NT2/D1 (cell line): ENCODE data around the gene TMED7.
A peak's percentile ranks its signal among the peaks of the same experiment; 100 is the strongest.
"Not testable (repeated sequence)": the region's sequence is repeated elsewhere in the genome, so short reads cannot be mapped to it uniquely, and the experiment has no call there.

ENCODE experiments used
- DNase-seq: peaks from one replicate; pipeline ENCODE4 v3.0.0-alpha.2; 2011; ENCODE audit warnings: low read depth, low spot score
- H3K27me3 ChIP-seq: 2 replicates; pipeline ENCODE4 v1.6.0; 2011; ENCODE audit warnings: mild to moderate bottlenecking; ENCODE audit not compliant: insufficient read length, insufficient read depth
- H3K36me3 ChIP-seq: 2 replicates; pipeline ENCODE4 v1.6.1; 2011; ENCODE audit warnings: mild to moderate bottlenecking, low read length, mixed read lengths; ENCODE audit not compliant: insufficient read depth, insufficient read length
- H3K4me1 ChIP-seq: 2 replicates; pipeline ENCODE4 v1.5.1; 2011; ENCODE audit not compliant: insufficient read depth, insufficient read length
- H3K4me3 ChIP-seq: 2 replicates; pipeline ENCODE4 v1.5.1; 2011; ENCODE audit warnings: low read depth; ENCODE audit not compliant: insufficient read length
- H3K9ac ChIP-seq: 2 replicates; pipeline ENCODE4 v1.6.0; 2011; ENCODE audit warnings: low read depth; ENCODE audit not compliant: insufficient read length
- H3K9me3 ChIP-seq: 2 replicates; pipeline ENCODE4 v1.5.1; 2011; ENCODE audit warnings: mild to moderate bottlenecking, low read length; ENCODE audit not compliant: insufficient read depth
- SUZ12 ChIP-seq: IDR thresholded peaks from 2 replicates; pipeline ENCODE4 v1.6.1; 2011; ENCODE audit not compliant: insufficient read length, insufficient read depth; ENCODE audit errors: extremely low read depth
- YY1 ChIP-seq: IDR thresholded peaks from 2 replicates; pipeline ENCODE4 v1.6.1; 2011; ENCODE audit not compliant: insufficient read length, insufficient read depth
- ZNF274 ChIP-seq: IDR thresholded peaks from 2 replicates; pipeline ENCODE4 v1.6.1; 2011; ENCODE audit warnings: mild to moderate bottlenecking, low read depth, low read length

The TMED7 gene

GRCh38 chr5:115625579-115626444, at the start of gene TMED7:
TMED7 (minus strand) TSS chr5:115626036; CDS start chr5:115625792, 244 bp downstream.
- Histone ChIP-seq H3K9me3 (no peaks in the 10 kb centered on the region), H3K36me3 (peaks cover 20% of the 10 kb centered on the region), H3K4me1 (no peaks in the 10 kb centered on the region), H3K27me3 (no peaks in the 10 kb centered on the region), H3K4me3 (peak within 1 kb of the TSS; percentile 87), H3K9ac (peak within 1 kb of the TSS; percentile 93)
- DNase-seq = peak; percentile 71
- TF ChIP-seq ZNF274 (no peak), YY1 (no peak)

GRCh38 chr5:115674782-115675181, 48.9 kb upstream of the TMED7 start:
- H3K27me3 ChIP-seq, DNase-seq, H3K36me3 ChIP-seq, H3K4me3 ChIP-seq, H3K9ac ChIP-seq, H3K4me1 ChIP-seq: not testable (repeated sequence)
- peaks cover 12% of the 10 kb centered on the region; the same call in 1 of the 2 replicates for H3K9me3 ChIP-seq

- Histone ChIP-seq H3K9ac (no peak overlapping the region), H3K36me3 (no peaks in the 10 kb centered on the region), H3K9me3 (peaks cover 12% of the 10 kb centered on the region; the same call in 1 of the 2 replicates), H3K4me1 (no peaks in the 10 kb centered on the region), H3K4me3 (no peak overlapping the region), H3K27me3 (no peaks in the 10 kb centered on the region)
- no peak for DNase-seq
- TF ChIP-seq SUZ12 (no peak), ZNF274 (no peak), YY1 (no peak)
Measured at GRCh38 chr5:115673596-115673995, 47.8 kb upstream of the TMED7 start.

DNA sequence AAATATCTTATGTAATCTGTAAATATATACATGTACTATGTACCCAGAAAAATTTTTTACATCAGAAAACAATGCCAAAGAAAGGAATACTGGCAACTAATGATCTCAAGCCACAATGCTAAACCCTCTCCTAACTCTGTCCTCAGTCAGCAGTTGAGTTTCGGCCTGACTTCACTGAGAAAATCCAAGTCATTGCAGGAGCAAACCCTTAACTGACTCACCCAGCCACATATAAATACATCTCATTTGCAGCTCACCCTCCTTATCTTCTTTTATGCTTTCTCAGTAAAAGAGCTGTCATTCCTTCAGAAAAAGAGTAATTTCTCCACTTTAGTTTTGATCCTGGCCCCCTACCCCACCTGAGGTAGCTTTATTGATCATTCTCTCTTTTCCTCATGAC, 46.1 kb upstream of the TMED7 start:
- no peaks in the 10 kb centered on the region for H3K4me1 ChIP-seq
- DNase-seq = no peak
- H3K36me3 ChIP-seq = no peaks in the 10 kb centered on the region
- no peak overlapping the region for H3K9ac ChIP-seq
- no peak overlapping the region for H3K4me3 ChIP-seq
- no peaks in the 10 kb centered on the region for H3K27me3 ChIP-seq
- peaks cover 12% of the 10 kb centered on the region for H3K9me3 ChIP-seq
- no peak for TF ChIP-seq SUZ12
- TF ChIP-seq ZNF274 = no peak
- TF ChIP-seq YY1 = no peak

DNA sequence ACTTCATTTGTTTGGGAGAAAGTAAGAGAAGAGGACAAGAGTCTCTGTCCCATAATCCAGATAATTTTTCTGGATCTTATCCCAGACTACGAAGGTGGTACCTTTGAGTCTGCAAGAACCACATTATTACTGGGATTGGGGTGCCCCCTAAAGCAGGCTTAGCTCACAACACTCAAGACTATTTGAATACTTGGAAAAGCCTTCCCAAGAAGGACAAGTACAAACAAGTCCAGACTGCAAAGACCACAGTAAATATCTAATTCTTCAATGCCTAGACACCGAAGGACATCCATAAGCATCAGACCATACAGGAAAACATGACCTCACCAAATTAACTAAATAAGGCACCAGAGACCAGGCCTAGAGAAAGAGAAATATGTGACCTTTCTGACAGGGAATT, 40.2 kb upstream of the TMED7 start:
- Histone ChIP-seq H3K4me3 (no peak overlapping the region), H3K36me3 (no peaks in the 10 kb centered on the region), H3K9ac (no peak overlapping the region), H3K27me3 (no peaks in the 10 kb centered on the region), H3K4me1 (no peaks in the 10 kb centered on the region), H3K9me3 (no peaks in the 10 kb centered on the region; the same call in 1 of the 2 replicates)
- no peak for TF ChIP-seq ZNF274
- no peak for TF ChIP-seq SUZ12
- TF ChIP-seq YY1 = no peak
- no peak for DNase-seq

DNA sequence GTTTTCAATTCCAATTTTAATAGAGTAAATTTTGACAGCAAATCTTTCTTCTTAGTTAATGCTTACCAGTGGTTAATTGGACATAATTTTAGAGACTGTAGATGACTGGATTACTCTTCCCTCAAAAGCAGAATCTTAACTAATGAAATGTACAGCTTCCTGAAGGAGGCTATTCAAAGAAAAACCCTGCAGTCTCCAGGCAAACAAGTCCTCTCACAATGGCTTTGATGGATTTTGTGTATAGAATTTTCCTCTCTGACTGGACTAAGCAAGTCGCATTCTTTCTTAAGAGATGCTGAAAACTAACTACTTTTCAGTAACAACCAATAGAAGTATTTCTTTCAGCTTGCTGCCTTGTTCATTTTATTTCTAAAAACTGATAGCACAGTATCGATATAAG, 35.7 kb upstream of the TMED7 start:
- Histone ChIP-seq H3K9ac (no peak overlapping the region), H3K4me3 (no peak overlapping the region), H3K27me3 (no peaks in the 10 kb centered on the region), H3K4me1 (no peaks in the 10 kb centered on the region), H3K36me3 (no peaks in the 10 kb centered on the region), H3K9me3 (no peaks in the 10 kb centered on the region)
- DNase-seq = no peak
- TF ChIP-seq ZNF274 (no peak), SUZ12 (no peak), YY1 (no peak)

DNA sequence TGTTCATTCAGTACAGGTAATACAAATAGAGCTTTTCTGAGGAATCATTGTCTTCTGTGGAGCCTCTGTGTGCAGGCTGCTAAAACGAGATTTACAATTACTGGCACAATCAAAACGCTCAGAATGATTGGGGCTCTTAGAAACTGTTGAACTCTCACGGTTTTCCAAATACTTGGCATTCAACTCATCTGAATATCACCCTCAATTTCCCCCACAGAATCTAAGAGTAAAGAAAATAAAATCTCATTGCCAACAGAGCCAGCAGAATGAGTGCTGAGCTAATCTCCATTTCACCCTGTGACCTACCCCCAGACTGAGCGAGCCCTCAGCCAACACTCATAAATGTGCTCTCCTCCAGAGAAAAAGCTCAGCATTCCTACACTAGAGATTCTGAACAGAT, 35.3 kb upstream of the TMED7 start:
- DNase-seq = no peak

More for the DNA sequence above, 35.3 kb upstream of the TMED7 start:
- no peaks in the 10 kb centered on the region for H3K27me3 ChIP-seq
- H3K9ac ChIP-seq = no peak overlapping the region
- H3K36me3 ChIP-seq = no peaks in the 10 kb centered on the region
- no peak overlapping the region for H3K4me3 ChIP-seq
- H3K9me3 ChIP-seq = no peaks in the 10 kb centered on the region
- TF ChIP-seq YY1 = no peak
- TF ChIP-seq ZNF274 = no peak
- no peak for TF ChIP-seq SUZ12
- no peaks in the 10 kb centered on the region for H3K4me1 ChIP-seq
